Measurements from ENCODE around the gene PPP6R1.
"Not testable (repeated sequence)": the region's sequence is repeated elsewhere in the genome, so short reads cannot be mapped to it uniquely, and the experiment has no call there.

PPP6R1 gene

DNA sequence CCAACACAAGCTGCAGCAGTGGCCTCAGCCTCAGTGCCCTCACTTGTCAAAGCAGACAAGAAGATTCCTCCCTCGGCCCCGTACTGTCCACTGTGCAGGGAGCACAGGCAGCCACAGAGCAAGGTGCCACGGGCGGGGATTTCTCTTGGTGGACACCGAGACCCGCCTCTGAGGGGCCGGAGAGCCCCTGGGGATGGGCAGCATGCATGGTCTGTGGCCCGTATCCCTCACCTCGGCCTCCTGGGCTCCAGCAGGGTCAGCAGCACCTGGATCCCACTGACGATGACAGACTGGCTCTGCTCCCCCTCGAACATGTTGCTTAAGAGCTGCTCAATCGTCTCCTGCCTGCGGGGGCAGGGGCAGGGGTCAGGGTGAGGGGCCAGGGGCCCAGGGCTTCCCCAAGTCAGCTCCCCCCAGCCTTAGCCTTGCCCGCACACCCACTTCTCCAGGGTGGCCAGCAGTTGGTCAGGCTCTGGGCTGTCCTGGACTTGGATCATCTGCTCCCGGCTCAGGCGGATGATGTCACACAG lies 16.8 kb downstream of the PPP6R1 start:
- DNase-seq (ENCODE audit: low spot score): no peak

DNA sequence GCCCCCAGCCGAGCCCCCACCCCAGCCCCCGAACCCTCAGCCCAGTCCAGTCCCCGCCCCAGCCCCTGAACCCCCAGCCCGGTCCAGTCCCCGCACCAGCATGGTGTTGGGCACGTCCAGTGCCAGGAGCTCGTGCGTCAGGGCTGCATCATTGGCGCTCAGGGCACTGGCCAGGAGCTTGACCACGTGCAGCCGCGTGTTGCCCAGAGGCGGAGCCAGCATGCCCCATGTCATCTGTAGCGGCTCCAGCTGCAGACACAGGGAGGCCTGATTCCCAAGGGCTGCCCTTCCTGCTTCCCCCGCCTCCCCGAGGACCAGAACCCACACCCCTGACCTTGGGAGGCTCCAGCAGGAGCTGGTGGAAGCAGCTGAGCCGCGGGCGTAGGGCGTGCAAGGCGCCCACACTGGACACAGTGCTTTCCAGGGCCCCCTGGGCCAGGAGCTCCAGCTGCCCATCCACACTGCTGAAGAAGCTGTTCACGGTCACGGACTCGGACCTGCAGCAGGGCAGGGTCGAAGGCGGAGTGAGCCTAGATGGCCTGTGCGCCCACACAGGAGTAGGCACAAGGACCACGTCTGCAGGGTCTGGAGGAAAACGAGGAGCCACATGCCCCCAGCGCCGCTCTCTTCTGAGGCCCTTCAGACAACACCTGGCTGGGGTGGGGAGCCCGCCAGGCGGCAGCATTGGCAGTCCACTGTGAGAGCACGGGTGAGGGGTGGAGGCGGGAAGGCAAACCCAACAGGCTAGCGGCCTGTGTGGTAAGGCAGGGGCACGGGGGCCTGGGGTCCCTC lies 17.5 kb downstream of the PPP6R1 start:
- no peak for DNase-seq (ENCODE audit: low spot score)

DNA sequence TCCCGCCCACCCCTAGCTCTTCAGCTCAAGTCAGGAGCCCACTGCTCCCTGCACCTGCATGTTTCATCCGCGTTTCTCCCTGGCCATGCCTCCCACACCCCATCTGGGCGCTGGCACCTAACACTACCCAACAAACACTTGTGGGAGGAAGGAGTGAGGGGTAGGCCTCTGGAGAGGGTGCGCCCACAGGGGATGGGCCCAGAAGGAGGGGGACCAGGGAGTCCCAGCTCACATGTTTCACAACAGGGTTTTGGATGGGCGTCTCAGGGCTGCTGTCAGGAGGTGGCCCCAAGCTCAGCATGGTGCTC lies 18.1 kb downstream of the PPP6R1 start:
- DNase-seq (ENCODE audit: low spot score): no peak

DNA sequence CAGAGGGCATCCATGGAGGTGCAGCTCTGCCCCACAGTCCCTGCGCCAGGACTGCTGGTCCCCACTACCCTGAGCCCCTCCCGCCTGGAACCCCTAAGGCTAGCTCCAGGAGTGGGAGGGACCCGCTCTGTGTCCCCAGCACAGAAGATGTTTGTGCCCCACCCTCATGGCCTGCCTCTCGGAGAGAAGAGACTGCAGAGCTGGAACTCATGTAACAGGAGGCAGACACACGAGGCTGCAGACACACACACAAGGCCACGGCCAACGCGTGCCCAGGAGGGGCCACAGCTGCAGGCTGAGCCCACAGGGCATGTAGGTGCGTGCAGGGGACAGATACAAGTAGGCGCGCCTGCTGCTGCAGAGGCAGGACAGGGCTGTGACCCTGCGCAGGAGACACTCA lies 19.8 kb downstream of the PPP6R1 start:
- no peak for DNase-seq (ENCODE audit: low spot score)

DNA sequence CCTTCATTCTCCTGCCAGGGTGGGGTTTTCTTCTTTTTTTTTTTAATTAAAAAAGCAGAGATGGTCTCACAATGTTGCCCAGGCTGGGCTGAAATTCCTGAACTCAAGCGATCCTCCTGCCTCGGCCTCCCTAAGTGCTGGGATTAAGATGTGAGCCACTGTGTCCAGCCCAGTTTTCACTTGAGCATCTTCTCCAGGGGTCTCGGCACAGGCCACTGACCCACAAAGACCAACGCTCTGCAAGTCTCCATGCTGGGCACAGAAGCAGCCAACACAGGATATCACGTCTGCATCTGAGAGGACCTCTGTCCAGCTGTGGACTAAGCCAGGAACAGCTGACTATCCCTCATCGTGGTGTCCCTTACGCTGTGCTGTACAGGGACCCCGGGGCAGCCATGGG lies 20.8 kb downstream of the PPP6R1 start:
- DNase-seq (ENCODE audit: low spot score): no peak

DNA sequence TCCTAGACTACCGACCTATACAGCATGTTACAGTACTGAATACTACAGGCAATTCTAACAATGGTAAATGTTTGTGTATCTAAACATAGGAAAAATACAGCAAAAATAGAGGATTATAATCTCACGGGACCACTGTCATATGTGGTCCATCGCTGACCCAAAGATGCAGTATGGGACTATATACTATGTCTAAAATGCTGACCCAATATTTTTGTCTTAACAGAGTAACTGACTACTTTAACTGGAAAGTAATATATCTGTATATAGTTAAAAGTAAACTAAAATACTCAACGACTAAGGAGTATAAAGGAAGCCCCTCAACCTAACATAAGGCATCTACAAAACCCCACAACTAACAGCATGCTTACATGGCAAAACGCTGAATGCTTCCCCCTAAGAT lies 25.8 kb downstream of the PPP6R1 start:
- no peak for DNase-seq (ENCODE audit: low spot score)

DNA sequence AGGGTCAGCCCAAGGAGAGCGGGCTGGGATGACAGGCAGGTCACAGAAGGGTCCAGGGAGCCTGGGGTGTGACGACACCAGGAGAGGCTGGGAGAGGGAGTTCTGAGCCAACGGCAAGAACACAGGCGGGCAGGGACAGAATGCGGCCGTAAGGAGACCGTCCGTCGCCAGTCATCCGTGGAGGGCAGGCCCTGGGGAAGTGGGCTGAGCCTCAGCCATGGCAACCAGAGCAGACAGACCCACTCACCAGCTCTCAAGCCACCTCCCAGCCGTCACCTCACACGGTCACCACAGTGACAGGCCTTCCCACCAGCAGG lies 26.6 kb downstream of the PPP6R1 start:
- no peak for DNase-seq (ENCODE audit: low spot score)

DNA sequence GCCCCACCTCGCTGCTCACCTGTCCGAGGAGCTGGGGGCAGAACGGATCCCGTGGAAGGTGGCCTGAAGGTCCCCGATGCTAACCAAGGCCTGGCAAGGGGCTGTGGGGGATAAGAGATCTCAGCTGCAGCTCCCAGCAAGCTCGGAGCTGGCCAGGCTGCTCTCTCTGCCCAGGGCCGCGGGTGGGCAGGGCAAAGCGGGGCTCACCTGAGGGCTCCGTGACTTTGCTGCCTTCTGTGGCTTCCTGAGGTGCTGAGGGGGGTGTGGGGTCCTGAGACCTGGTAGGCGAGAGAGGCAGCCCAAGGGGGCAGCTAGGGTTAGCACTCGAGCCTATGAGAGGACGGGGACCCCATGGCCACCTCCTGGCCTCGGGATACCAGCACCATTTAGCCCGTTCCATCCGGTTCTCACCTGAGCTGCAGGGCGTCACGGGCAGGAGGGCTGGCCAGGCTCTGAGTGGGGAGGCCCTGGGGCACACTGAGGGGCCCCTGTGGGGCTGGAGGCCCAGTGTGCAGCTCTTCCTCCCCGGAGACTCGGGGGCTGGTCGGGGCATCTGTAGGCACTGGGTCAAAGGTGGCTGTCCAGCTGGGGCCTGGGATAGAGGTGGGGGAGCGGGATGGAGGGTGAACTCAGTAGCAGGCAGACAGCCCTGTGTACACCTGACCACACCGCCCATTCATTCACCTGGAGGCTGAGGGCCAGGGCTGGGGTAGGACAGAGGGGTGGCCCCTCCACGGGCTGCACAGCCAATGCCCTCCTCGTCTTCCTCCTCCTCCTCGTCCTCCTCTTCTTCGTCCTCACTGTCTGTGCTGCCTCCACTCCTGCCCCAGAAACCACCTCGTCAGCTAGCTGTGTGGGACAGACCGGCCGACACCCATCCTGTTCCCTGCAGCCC lies 27.2 kb downstream of the PPP6R1 start:
- DNase-seq (ENCODE audit: low spot score): no peak

DNA sequence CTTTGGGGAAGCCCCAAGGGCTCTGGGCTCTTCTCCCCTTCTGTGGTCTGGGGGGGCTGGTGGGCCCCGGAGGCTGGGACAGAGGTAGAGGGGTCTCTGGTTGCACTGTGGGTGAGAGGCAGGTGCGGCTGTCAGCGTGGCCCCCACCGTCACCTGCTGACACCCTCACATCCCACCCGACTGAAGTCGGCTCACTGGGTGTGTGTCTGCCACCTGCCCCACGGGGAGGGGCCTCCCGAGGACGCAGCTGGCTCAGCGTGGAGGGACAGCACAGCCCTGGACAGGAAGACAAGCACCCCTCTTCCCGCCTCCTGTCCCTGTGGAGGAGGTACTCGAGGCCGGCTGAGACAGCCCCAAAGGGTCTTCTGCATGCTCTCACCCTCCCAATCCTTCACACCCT lies 28.0 kb downstream of the PPP6R1 start:
- no peak for DNase-seq (ENCODE audit: low spot score)

DNA sequence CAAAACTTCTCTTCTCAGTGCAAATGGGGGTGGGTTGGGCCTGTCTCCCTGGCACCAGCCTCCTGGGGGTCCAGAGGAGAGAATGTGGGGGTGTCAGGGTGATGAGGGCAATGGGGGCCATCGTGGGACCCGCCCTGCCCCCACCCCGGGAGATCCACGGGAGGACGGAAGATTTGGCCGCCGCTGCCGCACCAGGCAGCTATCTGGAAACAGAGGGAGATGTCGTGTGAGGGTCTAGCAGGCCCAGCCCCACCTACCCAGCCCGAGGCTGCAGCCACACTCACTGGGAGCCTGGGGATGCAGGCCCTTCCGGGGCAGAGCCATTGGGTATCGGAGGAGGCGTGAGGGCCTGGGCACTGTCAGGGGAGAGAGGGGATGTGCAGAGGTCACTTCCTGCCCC lies 28.5 kb downstream of the PPP6R1 start:
- no peak for DNase-seq (ENCODE audit: low spot score)

DNA sequence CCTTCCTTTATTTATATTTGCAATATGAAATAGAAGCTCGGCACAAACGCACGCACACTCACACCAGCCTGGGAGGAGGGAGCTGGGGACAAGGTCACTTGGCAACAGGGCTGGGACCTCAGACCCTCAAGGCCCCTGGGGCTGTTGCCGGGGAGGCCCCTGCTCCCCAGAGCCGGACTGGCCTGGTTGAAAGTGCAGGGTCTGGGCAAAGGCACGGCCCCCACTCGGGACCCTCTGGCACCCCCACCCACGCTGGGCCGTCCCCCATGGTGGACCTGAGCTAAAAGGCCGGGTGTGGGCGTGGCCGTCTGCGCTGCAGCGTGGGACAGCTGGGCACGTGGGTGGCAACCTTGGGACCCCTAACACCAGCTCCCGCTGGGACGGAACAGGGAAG lies 29.0 kb downstream of the PPP6R1 start:
- no peak for DNase-seq (ENCODE audit: low spot score)

DNA sequence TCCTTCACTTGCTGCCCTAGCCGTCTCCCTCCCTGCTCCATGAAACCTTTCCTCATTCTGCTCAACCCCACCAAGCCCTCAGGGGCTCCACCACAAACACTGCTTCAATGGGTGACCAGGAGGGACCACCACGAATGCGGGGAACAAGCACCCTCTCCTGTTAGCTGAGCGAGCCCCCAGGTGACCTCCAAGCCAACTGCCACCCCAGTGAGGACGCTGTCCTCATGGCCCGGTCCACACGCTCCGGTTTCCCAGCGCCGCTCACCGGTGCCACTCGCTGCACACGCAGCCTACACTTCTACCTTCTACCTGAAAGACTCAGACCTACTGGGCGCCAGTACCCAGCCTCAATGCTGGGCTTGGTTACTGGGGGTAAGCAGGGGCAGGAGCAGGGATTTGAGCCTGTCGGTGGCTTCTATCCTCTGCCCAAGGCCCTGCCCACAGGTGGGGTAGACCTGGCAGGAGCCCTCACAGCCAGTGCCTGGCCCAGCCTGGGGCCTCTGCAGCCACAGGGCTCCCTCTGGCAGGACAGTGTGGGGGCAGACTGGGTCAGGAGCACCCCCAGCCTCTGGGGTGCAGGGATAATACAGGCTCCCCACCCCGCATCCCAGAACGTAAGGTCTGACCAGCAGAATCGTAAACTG lies 29.6 kb downstream of the PPP6R1 start:
- DNase-seq (ENCODE audit: low spot score): no peak

DNA sequence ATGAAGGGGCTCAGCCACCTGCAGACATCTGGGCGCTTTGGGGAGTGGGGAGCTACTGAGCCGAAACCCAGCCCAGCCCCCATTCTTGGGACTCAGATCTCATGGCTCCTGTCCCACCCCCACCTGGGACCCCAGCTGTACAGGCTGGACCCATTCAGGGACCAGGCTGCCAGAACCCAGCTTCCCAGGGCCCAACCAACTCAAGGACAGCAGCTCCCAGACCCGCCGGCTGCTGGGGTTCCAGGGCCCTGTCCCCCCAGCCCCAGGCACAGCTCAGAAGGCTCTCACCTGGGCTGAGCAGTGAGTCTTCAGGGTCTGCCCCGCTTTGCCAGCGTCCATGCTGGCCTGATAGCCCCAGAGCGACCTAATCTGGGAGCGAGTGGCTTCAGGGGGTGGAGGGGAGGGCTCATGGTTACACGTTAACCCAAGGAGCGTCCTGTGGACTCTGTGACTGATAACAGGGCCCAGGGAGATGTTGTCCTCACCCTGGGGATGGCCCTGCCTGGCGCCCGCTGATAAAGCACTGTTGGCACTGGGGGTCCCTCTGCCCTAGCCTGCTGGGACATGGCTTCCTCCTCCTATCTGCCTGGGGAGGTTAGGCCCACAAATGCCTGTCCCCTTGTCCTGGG lies 30.3 kb downstream of the PPP6R1 start, which contains the start of gene TMEM86B:
TMEM86B (minus strand) TSS at position 361 of the 629 bp plus-strand sequence; CDS start at position 339, 22 bp downstream.
- DNase-seq (ENCODE audit: low spot score): no peak

DNA sequence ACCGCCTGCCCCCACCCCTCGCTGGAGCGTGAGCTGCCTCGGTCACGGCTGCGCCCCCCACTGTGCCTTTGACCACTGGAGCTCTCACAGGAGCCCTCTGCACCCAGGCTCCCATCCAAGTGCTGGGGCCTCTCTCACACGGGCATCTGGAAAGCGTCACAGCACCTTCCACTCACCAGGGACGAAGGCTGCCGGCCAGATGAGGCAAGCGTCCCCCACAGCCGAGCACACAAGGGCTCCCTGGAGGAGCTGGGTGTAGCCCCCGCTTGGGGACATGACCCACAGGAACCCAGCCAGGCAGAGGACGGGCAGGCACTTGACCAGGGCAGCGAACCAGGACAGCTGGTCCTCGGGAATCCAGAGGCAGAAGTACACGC lies 30.8 kb downstream of the PPP6R1 start:
- no peak for DNase-seq (ENCODE audit: low spot score)

DNA sequence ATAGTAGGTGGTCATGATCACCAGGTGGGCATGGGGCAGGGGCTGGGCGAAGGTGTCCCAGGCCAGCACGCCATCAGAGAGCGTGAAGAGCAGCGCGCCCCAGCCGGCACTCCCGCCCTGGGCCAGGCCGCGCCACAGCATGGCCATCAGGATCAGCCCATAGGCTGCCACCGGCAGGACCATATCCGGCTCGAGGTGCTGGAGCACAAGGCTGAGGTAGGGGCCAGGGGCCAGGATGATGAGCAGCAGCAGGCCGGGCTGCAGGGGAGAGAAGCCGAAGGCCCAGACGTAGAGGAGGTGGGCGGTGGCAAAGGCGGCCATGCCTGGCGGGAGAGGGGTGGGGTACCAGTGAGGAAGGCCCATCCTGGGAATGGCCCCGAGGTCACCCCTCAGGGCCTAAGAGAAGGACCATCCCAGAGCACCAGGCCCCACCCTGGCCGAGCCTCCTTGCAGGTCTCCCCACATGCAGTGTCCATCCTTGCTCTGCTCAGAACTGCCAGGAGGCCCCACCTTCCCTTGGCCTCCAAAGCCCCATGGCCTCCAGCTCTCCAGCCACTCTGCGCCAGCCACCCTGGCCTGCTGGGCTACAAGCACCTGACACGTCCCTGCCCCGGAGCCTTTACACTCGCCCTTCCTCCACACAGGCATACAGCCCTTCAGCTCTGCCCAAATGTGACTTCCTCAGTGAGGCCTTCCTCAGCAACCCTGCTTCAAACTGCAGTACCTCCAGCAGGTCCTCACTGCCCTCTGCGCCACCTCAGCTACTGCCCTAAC lies 31.4 kb downstream of the PPP6R1 start:
- no peak for DNase-seq (ENCODE audit: low spot score)

DNA sequence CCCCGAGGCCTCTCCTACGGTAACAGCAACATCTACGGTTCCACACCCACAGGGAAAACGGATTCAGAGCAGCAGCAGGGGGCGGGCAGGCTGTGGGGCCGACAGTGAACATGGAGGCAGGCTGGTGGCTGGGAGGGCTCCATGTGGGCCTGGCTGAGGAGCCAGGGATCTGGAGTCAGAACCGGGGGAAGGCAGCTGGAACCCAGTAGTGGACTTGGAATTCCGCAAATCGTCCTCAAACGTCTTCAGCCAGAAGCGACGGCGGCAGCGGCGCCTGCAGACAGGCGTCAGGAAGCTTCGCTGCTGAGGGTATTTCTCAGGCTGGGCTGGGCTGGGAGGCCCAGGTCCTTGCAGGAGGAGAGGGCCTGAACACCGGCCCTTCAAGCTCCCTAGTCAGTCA lies 32.0 kb downstream of the PPP6R1 start:
- DNase-seq (ENCODE audit: low spot score): no peak

DNA sequence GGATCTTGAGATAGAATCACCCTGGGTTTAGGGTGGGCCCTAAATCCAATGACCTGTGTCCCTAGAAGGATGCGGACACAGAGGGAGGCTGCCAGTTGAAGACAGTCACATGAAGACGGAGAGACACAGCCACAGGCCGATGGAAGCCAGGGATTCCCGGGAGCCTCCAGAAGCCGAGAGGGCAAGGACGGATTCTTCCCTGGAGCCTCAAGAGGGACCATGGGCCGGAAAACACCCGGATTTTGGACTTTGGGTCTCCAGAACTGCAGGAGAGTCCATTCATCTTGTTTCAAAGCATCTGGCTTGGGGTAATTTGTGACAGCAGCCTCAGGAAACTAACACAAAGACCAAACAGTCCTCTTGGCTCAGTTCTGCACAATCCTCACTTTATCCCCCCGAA lies 32.5 kb downstream of the PPP6R1 start:
- DNase-seq (ENCODE audit: low spot score): no peak

DNA sequence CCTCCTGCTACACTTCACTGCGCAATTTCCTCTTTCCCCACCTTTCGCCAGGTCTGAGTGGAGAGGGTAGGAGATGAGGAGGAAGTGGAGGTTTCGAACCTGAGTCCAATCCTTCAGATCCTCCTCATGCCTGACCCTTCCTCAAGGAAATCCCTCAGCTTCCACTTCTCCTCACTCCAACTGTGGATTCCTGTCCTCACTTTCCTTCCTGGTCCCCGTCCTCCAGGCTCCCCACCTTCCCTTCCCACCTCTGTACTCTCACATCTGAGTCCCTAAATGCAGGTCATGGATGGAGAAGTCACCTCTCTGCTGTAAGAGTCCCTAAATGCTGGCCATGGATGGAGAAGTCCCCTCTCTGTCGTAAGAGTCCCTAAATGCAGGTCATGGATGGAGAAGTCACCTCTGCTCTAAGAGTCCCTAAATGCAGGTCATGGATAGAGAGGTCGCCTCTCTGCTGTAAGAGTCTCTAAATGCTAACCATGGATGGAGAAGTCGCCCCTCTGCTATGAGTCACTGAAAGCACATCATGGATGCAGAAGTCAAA lies 33.3 kb downstream of the PPP6R1 start:
- DNase-seq (ENCODE audit: low spot score): no peak

DNA sequence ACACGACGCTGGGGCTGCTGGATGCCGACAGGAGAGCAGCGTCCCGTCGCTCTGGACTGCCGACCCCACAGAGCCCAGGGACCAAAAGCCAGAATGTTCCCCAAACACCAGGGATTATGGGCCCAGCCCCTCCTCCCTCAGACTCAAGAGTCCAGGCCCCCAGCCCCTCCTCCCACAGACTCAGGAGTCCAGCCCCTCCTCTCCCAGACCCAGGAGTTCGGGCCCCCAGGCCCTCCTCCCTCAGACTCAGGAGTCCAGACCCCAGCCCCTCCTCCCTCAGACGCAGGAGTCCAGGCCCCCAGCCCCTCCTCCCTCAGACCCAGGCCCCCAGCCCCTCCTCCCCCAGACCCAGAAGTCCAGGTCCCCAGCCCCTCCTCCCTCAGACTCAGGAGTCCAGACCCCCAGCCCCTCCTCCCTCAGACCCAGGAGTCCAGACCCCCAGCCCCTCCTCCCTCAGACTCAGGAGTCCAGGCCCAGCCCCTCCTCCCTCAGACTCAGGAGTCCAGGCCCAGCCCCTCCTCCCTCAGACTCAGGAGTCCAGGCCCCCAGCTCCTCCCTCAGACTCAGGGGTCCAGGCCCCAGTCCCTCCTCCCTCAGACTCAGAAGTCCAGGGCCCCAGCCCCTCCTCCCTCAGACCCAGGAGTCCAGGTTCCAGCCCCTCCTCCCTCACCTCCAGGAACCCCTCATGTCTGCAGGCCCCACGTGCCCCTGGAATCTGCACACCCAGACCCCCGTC lies 34.0 kb downstream of the PPP6R1 start:
- not testable (repeated sequence) for DNase-seq (ENCODE audit: low spot score)

DNA sequence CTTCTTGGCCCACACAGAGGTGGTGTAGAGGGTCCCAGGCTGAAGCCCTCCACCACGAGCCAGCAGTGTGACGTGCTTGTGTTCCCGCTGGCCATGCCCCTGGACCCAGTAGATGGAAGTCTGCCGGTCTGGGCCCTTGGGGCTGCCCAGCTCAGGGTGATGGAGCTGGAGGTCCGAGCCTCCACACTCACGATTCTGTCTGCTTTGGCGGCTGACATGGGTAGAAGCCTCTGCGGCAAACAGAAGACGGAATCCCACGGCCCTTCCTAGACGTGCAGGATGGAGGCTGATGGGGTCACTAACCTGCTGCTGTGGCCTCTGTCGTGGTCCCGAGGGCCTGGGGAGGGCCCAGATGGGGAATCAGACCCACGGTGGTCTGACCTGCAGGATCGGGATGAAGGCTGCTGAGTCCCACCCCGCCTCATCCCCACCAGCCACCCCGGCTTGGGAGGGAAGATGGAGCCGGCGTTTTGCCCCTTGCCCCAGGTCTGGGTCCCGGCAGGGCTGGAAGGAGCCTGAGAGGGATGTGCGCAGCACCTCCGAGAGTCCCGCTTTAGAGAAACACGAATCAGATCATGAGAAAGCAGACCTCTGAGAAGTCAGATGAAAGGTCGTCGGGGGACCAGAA lies 34.7 kb downstream of the PPP6R1 start:
- no peak for DNase-seq (ENCODE audit: low spot score)
